B cell (primary cell): ENCODE measurements around the gene TTC28. TPM values are rescaled to one million over a fixed set of nuclear protein-coding genes. Genes with fewer than 3 reads are reported as not detected.

Experiments
- ATAC-seq: fragments of 200-7000 bp; cut with Tn5 transposase; one replicate; pipeline ENCODE4 v1.10.0; 2021; ENCODE audit warnings: low read depth, mild to moderate bottlenecking, moderate number of reproducible peaks, moderate library complexity
- CTCF ChIA-PET: fragments of 350-600 bp; sonication (Branson Sonifier 250); formaldehyde crosslinking; loops from one replicate; lab custom pipeline; 2021; ENCODE audit warnings: antibody characterized with exemption, inconsistent platforms; lab: Charles Lee
- POLR2A ChIA-PET: fragments of 350-600 bp; sonication (Branson Sonifier 250); formaldehyde crosslinking; loops from one replicate; lab custom pipeline; 2021; ENCODE audit warnings: antibody characterized with exemption; lab: Charles Lee
- DNase-seq: peaks from one replicate; pipeline ENCODE4 v3.0.0; 2013
- H2AFZ ChIP-seq: 2 replicates; pipeline ENCODE4 v1.6.1; 2012; ENCODE audit warnings: mild to moderate bottlenecking, low read depth, low read length; ENCODE audit not compliant: insufficient read depth, poor library complexity, severe bottlenecking
- H3K27ac ChIP-seq, 2 donors: 1 replicate in 1 of 2; 2 replicates in 1 of 2; pipeline ENCODE4 v1.5.1; 2012 to 2013; ENCODE audit warnings: low read length in 2 of 2, mild to moderate bottlenecking in 2 of 2, moderate library complexity in 1 of 2
- H3K27me3 ChIP-seq, 4 experiments: fragments of 200-600 bp in 1 of 4; sonication (generic) in 1 of 4; replicated peaks in 1 of 4; 1 replicate in 2 of 4; 2 replicates in 2 of 4; pipeline versions ENCODE4 v1.6.1 to v1.7.0; 2013 to 2016; ENCODE audit warnings: low read length in 3 of 4, mild to moderate bottlenecking in 2 of 4, mixed read lengths in 1 of 4, moderate library complexity in 1 of 4; ENCODE audit not compliant: insufficient read depth in 4 of 4, control insufficient read depth in 3 of 4; ENCODE audit errors: control extremely low read depth in 1 of 4
- H3K36me3 ChIP-seq, 2 experiments: replicated peaks in 1 of 2; 1 replicate in 1 of 2; 2 replicates in 1 of 2; pipeline versions ENCODE4 v1.6.1 to v1.7.1; 2013; ENCODE audit warnings: low read length in 1 of 2; ENCODE audit not compliant: insufficient read depth in 2 of 2, control insufficient read depth in 1 of 2; ENCODE audit errors: control extremely low read depth in 1 of 2, extremely low read depth in 1 of 2
- H3K4me1 ChIP-seq, 2 donors: fragments of 200-600 bp in 1 of 2; sonication (generic) in 1 of 2; 1 replicate in 1 of 2; 2 replicates in 1 of 2; pipeline versions ENCODE4 v1.5.1 to v1.6.1; 2013 to 2017; ENCODE audit warnings: low read length in 2 of 2; ENCODE audit not compliant: control insufficient read depth in 2 of 2, insufficient read depth in 2 of 2
- H3K4me2 ChIP-seq: replicated peaks from 2 replicates; pipeline ENCODE3; 2012; ENCODE audit warnings: mild to moderate bottlenecking, low read depth, low read length; ENCODE audit not compliant: poor library complexity, severe bottlenecking
- H3K4me3 ChIP-seq, 5 experiments: fragments of 200-600 bp in 1 of 5; sonication (generic) in 1 of 5; 1 replicate in 3 of 5; 2 replicates in 2 of 5; pipeline versions ENCODE4 v1.5.1 to v1.7.0; 2011 to 2016; ENCODE audit warnings: low read length in 4 of 5, mild to moderate bottlenecking in 4 of 5, low read depth in 2 of 5, control low read depth in 1 of 5, moderate library complexity in 1 of 5; ENCODE audit not compliant: insufficient read depth in 1 of 5; ENCODE audit errors: control extremely low read depth in 1 of 5, extremely low read depth in 1 of 5
- H3K79me2 ChIP-seq: fragments of 200-600 bp; sonication (generic); one replicate; pipeline ENCODE4 v1.6.0; 2016; ENCODE audit warnings: low read length; ENCODE audit not compliant: control insufficient read depth, insufficient read depth
- H3K9ac ChIP-seq: fragments of 200-600 bp; sonication (generic); 2 replicates; pipeline ENCODE4 v1.6.1; 2017; ENCODE audit warnings: mild to moderate bottlenecking, low read length, moderate library complexity
- H3K9me3 ChIP-seq, 3 donors: one replicate each; pipeline versions ENCODE4 v1.6.1 to v1.7.1; 2013; ENCODE audit warnings: low read length in 2 of 3; ENCODE audit not compliant: control insufficient read depth in 2 of 3, insufficient read depth in 1 of 3; ENCODE audit errors: control extremely low read depth in 1 of 3
- H4K20me1 ChIP-seq: 2 replicates; pipeline ENCODE4 v1.6.0; 2012; ENCODE audit warnings: mild to moderate bottlenecking, low read length; ENCODE audit not compliant: insufficient read depth, control insufficient read depth, poor library complexity, severe bottlenecking
- H3K27ac Mint-ChIP-seq: one replicate; pipeline ENCODE4 v1.8.0; 2021; ENCODE audit warnings: mixed read lengths
- H3K27me3 Mint-ChIP-seq: one replicate; pipeline ENCODE4 v1.8.0; 2021; ENCODE audit warnings: mixed read lengths
- H3K4me1 Mint-ChIP-seq: one replicate; pipeline ENCODE4 v1.8.0; 2021; ENCODE audit warnings: mixed read lengths
- H3K4me3 Mint-ChIP-seq: one replicate; pipeline ENCODE4 v1.8.0; 2021; ENCODE audit warnings: mixed read lengths
- H3K9me3 Mint-ChIP-seq: one replicate; pipeline ENCODE4 v1.8.0; 2022; ENCODE audit warnings: mixed read lengths; ENCODE audit not compliant: insufficient read depth
- CTCF ChIP-seq: fragments of 200-600 bp; IDR thresholded peaks from one replicate; pipeline ENCODE4 v1.8.0; 2022; ENCODE audit warnings: antibody characterized with exemption, mild to moderate bottlenecking
- EZH2 ChIP-seq: IDR thresholded peaks from 2 replicates; pipeline ENCODE4 v1.6.1; 2012; ENCODE audit warnings: borderline replicate concordance, low read depth, mild to moderate bottlenecking, moderate library complexity, low read length; ENCODE audit not compliant: insufficient read depth, poor library complexity, severe bottlenecking
- WGBS: methylation state at CpG from one replicate; pipeline ENCODE4 v1.1.5; 2013; ENCODE audit warnings: missing lambda C conversion rate; ENCODE audit not compliant: insufficient coverage; 5-methylcytosine and 5-hydroxymethylcytosine counted together
- intact Hi-C: fragments of 100-400 bp; cut with micrococcal nuclease; formaldehyde crosslinking; loops from one replicate; pipeline ENCODE4 v1.10.0; 2022
- polyA plus RNA-seq: library from polyadenylated mRNA; depleted of rRNA; stranded (reverse); fragments of >200 nt; gene quantifications from 2 replicates; pipeline ENCODE4 v1.2.3, GENCODE V29; 2012
- total RNA-seq, 2 donors: library from RNA; stranded (reverse); fragments of 120-200 nt in 1 of 2; gene quantifications; 1 replicate in 1 of 2; 2 replicates in 1 of 2; pipeline versions ENCODE4 v1.2.3 to v1.2.4, GENCODE V29; 2013 to 2022

The TTC28 gene
- total and polyA plus RNA-seq, 2 donors (not counting 1 experiment from before 2014, with no cell fraction given), result 4.5 to 7.3 TPM

GRCh38 chr22:28593299-28593698, 86.3 kb downstream of the TTC28 start:
- no peak overlapping the region for H3K27ac Mint-ChIP-seq
- CTCF ChIA-PET, result interaction anchor here (1.0 to 3.2 kb wide), 8 partner anchors 8 to 573 kb away, joined by 3 to 22 read pairs (median 4); no protein-coding TSS in a partner anchor
- no peak overlapping the region for H3K4me3 Mint-ChIP-seq
- no peak for ATAC-seq
- H3K9me3 Mint-ChIP-seq, result no peaks in the 10 kb centered on the region
- H3K4me3 ChIP-seq, result no peak overlapping the region
- H3K27me3 ChIP-seq, result no peaks in the 10 kb centered on the region
- no peaks in the 10 kb centered on the region for H3K9me3 ChIP-seq
- WGBS, result 80% methylated on average over 1 of the region's 3 CpGs
- DNase-seq, result no peak
- no peaks in the 10 kb centered on the region for H3K27me3 Mint-ChIP-seq
- H2AFZ ChIP-seq, result no peak overlapping the region
- no peak overlapping the region for H3K9ac ChIP-seq
- no peaks in the 10 kb centered on the region for H3K4me1 Mint-ChIP-seq
- H3K4me1 ChIP-seq, result no peaks in the 10 kb centered on the region
- POLR2A ChIA-PET, result no interaction called here
- no peak overlapping the region for H3K4me2 ChIP-seq
- intact Hi-C loops, result no loop called here
- TF ChIP-seq EZH2 (no peak), CTCF (no peak)
- H3K27ac ChIP-seq, result no peak overlapping the region
- H4K20me1 ChIP-seq, result no peaks in the 10 kb centered on the region
- no peaks in the 10 kb centered on the region for H3K36me3 ChIP-seq
- no peaks in the 10 kb centered on the region for H3K79me2 ChIP-seq

- H3K9me3 ChIP-seq, result no peaks in the 10 kb centered on the region
- DNase-seq (no peak), ATAC-seq (no peak)
- no peak for TF ChIP-seq EZH2
- TF ChIP-seq CTCF, result no peak
- H3K4me1 ChIP-seq, result no peaks in the 10 kb centered on the region
- H3K4me1 Mint-ChIP-seq, result no peaks in the 10 kb centered on the region
- H3K4me3 ChIP-seq, result no peak overlapping the region
- no peaks in the 10 kb centered on the region for H3K9me3 Mint-ChIP-seq
- ChIA-PET CTCF (interaction anchor here (1.2 to 2.3 kb wide), 2 partner anchors 11 to 240 kb away, joined by 3 to 15 read pairs; no protein-coding TSS in a partner anchor), POLR2A (no interaction called here)
- H3K27ac ChIP-seq, result no peak overlapping the region
- no peaks in the 10 kb centered on the region for H4K20me1 ChIP-seq
- no peaks in the 10 kb centered on the region for H3K27me3 ChIP-seq
- H3K4me3 Mint-ChIP-seq, result no peak overlapping the region
- H2AFZ ChIP-seq, result no peak overlapping the region
- H3K36me3 ChIP-seq, result no peaks in the 10 kb centered on the region
- no peaks in the 10 kb centered on the region for H3K27me3 Mint-ChIP-seq
- WGBS, result 100% methylated on average over 1 of the region's 2 CpGs
- H3K9ac ChIP-seq, result no peak overlapping the region
- H3K27ac Mint-ChIP-seq, result no peak overlapping the region
- no peak overlapping the region for H3K4me2 ChIP-seq
- intact Hi-C loops, result no loop called here
- H3K79me2 ChIP-seq, result no peaks in the 10 kb centered on the region
These were observed 90.4 kb downstream of the TTC28 start for GRCh38 chr22:28589102-28589750.
